Panc1 (cell line): Measurements from ENCODE around the gene CNIH2. TPM values are rescaled to one million over a fixed set of nuclear protein-coding genes. Genes with fewer than 3 reads are reported as not detected.
A peak's percentile ranks its signal among the peaks of the same experiment; 100 is the strongest.

Source experiments
- ATAC-seq: fragments of 200-7000 bp; cut with Tn5 transposase; 2 replicates; pipeline ENCODE4 v1.9.1; 2020; ENCODE audit warnings: mild to moderate bottlenecking, moderate library complexity
- BruUV-seq: library from RNA; stranded (reverse); fragments of 400-500 nt; replicated peaks from 2 replicates; lab custom pipeline; 2021; lab: Mats Ljungman, UMichigan
- CTCF ChIA-PET: fragments of 300-600 bp; sonication (Branson Sonifier 250); formaldehyde crosslinking; loops from one replicate; lab custom pipeline; 2022; ENCODE audit warnings: antibody characterized with exemption; lab: Charles Lee
- POLR2A ChIA-PET: fragments of 300-600 bp; sonication (Branson Sonifier 250); formaldehyde crosslinking; loops from one replicate; lab custom pipeline; 2022; ENCODE audit warnings: antibody characterized with exemption; lab: Charles Lee
- DNase-seq: peaks from one replicate; pipeline ENCODE4 v3.0.0-alpha.2; 2010; ENCODE audit warnings: low read depth, low spot score
- H3K27ac ChIP-seq: 2 replicates; pipeline ENCODE4 v1.5.1; 2011; ENCODE audit warnings: mild to moderate bottlenecking, low read length, inconsistent platforms
- H3K27me3 ChIP-seq: fragments of 200-500 bp; sonication (Bioruptor generic); 2 replicates; pipeline ENCODE4 v1.6.0; 2014; ENCODE audit warnings: low read length, inconsistent platforms; ENCODE audit not compliant: control insufficient read depth, insufficient read depth
- H3K36me3 ChIP-seq: fragments of 200-500 bp; sonication (Bioruptor generic); 2 replicates; pipeline ENCODE4 v1.5.1; 2014; ENCODE audit warnings: inconsistent platforms, mild to moderate bottlenecking, low read length, moderate library complexity; ENCODE audit not compliant: control insufficient read depth, insufficient read depth
- H3K4me1 ChIP-seq: 2 replicates; pipeline ENCODE4 v1.5.1; 2011; ENCODE audit warnings: inconsistent platforms, mild to moderate bottlenecking, low read length, moderate library complexity; ENCODE audit not compliant: control insufficient read depth, insufficient read depth
- H3K4me3 ChIP-seq, 2 experiments: 2 replicates each; pipeline ENCODE4 v1.5.1; 2011 to 2012; ENCODE audit warnings: low read depth in 2 of 2, low read length in 2 of 2, mild to moderate bottlenecking in 2 of 2, inconsistent platforms in 1 of 2, moderate library complexity in 1 of 2
- H3K9me3 ChIP-seq: fragments of 200-500 bp; sonication (Bioruptor generic); 2 replicates; pipeline ENCODE4 v1.5.1; 2014; ENCODE audit warnings: low read depth, mild to moderate bottlenecking, inconsistent platforms, low read length, moderate library complexity; ENCODE audit not compliant: control insufficient read depth, insufficient read depth
- CTCF ChIP-seq: fragments of 450-650 bp; IDR thresholded peaks from 2 replicates; pipeline ENCODE4 v1.5.1; 2017; ENCODE audit warnings: mild to moderate bottlenecking
- POLR2AphosphoS5 ChIP-seq: IDR thresholded peaks from 2 replicates; pipeline ENCODE4 v1.6.1; 2012; ENCODE audit warnings: mild to moderate bottlenecking, low read depth, low read length, moderate library complexity
- SIN3A ChIP-seq: IDR thresholded peaks from 2 replicates; pipeline ENCODE4 v1.6.1; 2012; ENCODE audit warnings: low read depth, mild to moderate bottlenecking, low read length, moderate library complexity, borderline replicate concordance; ENCODE audit not compliant: insufficient read depth
- TCF7L2 ChIP-seq: IDR thresholded peaks from 2 replicates; pipeline ENCODE4 v1.6.1; 2011; ENCODE audit warnings: mild to moderate bottlenecking, low read depth, low read length, inconsistent platforms
- in situ Hi-C: cut with HindIII; loops from 2 replicates; pipeline ENCODE4 v1.10.0; 2016; ENCODE audit warnings: low sequenced_read_pairs, low pct_unique_long_range_greater_than_20kb
- intact Hi-C: fragments of 100-400 bp; cut with micrococcal nuclease; formaldehyde crosslinking; loops from one replicate; pipeline ENCODE4 v1.10.0; 2022; ENCODE audit not compliant: unreplicated experiment
- total RNA-seq: library from RNA; stranded (reverse); gene quantifications from one replicate; pipeline ENCODE4 v1.2.1, GENCODE V29; 2021; ENCODE audit not compliant: unreplicated experiment
- TF ChIP-seq, protein P1 (sequence below), 2 experiments: IDR thresholded peaks; 2 replicates each; pipeline ENCODE4 v1.6.1; 2011 to 2012; ENCODE audit warnings: low read depth in 2 of 2, control low read depth in 1 of 2, low read length in 1 of 2, mild to moderate bottlenecking in 1 of 2, moderate library complexity in 1 of 2; ENCODE audit not compliant: insufficient read depth in 1 of 2

CNIH2 gene
- total RNA-seq, 1 experiment from 2014 or later = 9.3 TPM

DNA sequence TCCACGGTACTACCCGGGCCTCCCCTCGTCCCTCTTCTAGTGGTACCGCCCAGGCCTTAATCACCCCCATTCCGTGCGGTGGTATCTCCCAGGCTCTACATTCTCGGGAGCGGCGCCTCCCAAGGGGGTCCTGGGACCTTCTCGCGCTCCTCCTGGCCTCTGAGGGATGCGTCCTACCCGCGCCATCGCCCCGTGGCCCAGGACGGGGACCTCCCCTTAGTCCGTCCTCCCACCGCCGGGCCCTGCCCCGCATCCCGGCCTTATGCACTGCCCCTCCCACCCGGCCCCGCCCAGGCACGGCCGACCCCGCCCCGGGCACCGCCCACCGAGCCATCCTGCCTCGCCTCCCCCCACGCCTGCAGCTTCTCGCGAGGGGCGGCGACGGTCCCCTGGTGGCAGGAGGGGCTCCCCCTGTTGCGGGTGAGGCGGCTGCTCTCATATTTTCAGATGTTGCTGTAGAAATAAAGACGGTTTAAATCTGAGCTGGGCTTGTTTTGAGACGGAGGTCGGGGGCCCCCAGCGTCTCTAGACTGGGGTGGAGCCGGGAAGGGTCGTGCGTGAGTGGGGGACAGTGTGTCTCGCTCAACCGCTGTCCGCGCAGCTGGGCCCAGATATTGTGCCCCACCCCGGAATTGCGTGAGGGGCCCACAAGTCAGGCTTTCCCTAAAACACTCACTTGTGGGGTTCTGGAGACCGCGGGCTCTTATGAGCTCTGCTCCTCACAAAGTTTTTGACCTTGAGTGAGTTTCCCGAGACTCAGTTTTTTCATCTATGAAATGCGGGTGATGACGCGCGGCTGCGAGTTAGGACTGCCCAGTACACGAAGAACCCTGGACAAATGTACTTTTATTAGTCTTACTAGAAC is 10.4 kb upstream of the CNIH2 start:
- in situ Hi-C loops (no loop called here), intact Hi-C loops (no loop called here)
- POLR2A ChIA-PET = no interaction called here
- CTCF ChIA-PET = interaction anchor here (0.6 kb wide), 1 partner anchor 1752 kb away, joined by 3 read pairs; no protein-coding TSS in a partner anchor
- peaks cover 12% of the 10 kb centered on the region for H3K4me1 ChIP-seq
- no peaks in the 10 kb centered on the region for H3K9me3 ChIP-seq
- H3K4me3 ChIP-seq = peak overlapping the region; percentile 88 to 90
- TF ChIP-seq, protein P1, sequence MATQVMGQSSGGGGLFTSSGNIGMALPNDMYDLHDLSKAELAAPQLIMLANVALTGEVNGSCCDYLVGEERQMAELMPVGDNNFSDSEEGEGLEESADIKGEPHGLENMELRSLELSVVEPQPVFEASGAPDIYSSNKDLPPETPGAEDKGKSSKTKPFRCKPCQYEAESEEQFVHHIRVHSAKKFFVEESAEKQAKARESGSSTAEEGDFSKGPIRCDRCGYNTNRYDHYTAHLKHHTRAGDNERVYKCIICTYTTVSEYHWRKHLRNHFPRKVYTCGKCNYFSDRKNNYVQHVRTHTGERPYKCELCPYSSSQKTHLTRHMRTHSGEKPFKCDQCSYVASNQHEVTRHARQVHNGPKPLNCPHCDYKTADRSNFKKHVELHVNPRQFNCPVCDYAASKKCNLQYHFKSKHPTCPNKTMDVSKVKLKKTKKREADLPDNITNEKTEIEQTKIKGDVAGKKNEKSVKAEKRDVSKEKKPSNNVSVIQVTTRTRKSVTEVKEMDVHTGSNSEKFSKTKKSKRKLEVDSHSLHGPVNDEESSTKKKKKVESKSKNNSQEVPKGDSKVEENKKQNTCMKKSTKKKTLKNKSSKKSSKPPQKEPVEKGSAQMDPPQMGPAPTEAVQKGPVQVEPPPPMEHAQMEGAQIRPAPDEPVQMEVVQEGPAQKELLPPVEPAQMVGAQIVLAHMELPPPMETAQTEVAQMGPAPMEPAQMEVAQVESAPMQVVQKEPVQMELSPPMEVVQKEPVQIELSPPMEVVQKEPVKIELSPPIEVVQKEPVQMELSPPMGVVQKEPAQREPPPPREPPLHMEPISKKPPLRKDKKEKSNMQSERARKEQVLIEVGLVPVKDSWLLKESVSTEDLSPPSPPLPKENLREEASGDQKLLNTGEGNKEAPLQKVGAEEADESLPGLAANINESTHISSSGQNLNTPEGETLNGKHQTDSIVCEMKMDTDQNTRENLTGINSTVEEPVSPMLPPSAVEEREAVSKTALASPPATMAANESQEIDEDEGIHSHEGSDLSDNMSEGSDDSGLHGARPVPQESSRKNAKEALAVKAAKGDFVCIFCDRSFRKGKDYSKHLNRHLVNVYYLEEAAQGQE (IDR thresholded peaks at IDR 0.05; ENCODE audit: insufficient read depth in 1 of 2, low read depth in 2 of 2, low read length in 1 of 2) = peak in 1 of 2 experiments; percentile 33; a peak in 1 of 4 replicates
- TF ChIP-seq POLR2AphosphoS5 (peak; percentile 73), CTCF (no peak)
- ATAC-seq (peak; percentile 83), DNase-seq (peak; percentile 53)
- H3K27me3 ChIP-seq = no peaks in the 10 kb centered on the region
- peak overlapping the region; percentile 86 for H3K27ac ChIP-seq
- BruUV-seq = no TSS peak
- 0 out of 2 replicates have a peak, but pooled peaks cover 6% of the 10 kb centered on the region for H3K36me3 ChIP-seq

GRCh38 chr11:66268244-66268951 is 9.6 kb upstream of the CNIH2 start, which contains the start of gene RAB1B:
Gene RAB1B (plus strand): TSS chr11:66268639. CDS start chr11:66268680, 41 bp downstream.
- CTCF ChIA-PET = no interaction called here
- Histone ChIP-seq H3K36me3 (peaks cover 6% of the 10 kb centered on the region; the same call in 1 of the 2 replicates), H3K9me3 (no peaks in the 10 kb centered on the region), H3K4me3 (peak within 1 kb of the TSS; percentile 88 to 90), H3K27ac (peak within 1 kb of the TSS; percentile 86), H3K4me1 (peaks cover 12% of the 10 kb centered on the region), H3K27me3 (no peaks in the 10 kb centered on the region)
- in situ Hi-C loops (no loop called here), intact Hi-C loops (no loop called here)
- no TSS peak for BruUV-seq
- ATAC-seq (peak; percentile 90), DNase-seq (peak; percentile 99)
- POLR2A ChIA-PET = no interaction called here
- peak; percentile 36; the same call in 1 of the 2 replicates for TF ChIP-seq TCF7L2
- no peak for TF ChIP-seq CTCF
- TF ChIP-seq, protein P1 (IDR thresholded peaks at IDR 0.05; ENCODE audit: insufficient read depth in 1 of 2, low read depth in 2 of 2, low read length in 1 of 2) = peak in 1 of 2 experiments; percentile 32; a peak in 1 of 4 replicates
- no peak; the same call in 1 of the 2 replicates for TF ChIP-seq POLR2AphosphoS5
- peak; percentile 44; the same call in 1 of the 2 replicates for TF ChIP-seq SIN3A
